Astrocyte (in vitro differentiated cells and primary cell): ENCODE data around the gene ANGPTL8. TPM values are rescaled to one million over a fixed set of nuclear protein-coding genes. Genes with fewer than 3 reads are reported as not detected.

Source experiments
- DNase-seq: peaks from one replicate; pipeline ENCODE4 v3.0.0-alpha.2; 2010; ENCODE audit warnings: low read depth
- FAIRE-seq: peaks from 2 replicates; lab custom pipeline; 2011; peaks lifted over from hg19 to GRCh38; lab: Jason Lieb, UNC
- H2AFZ ChIP-seq: 2 replicates; pipeline ENCODE4 v1.6.0; 2012; ENCODE audit warnings: low read depth, low read length, inconsistent platforms
- H3K27ac ChIP-seq: 2 replicates; pipeline ENCODE4 v1.5.1; 2011; ENCODE audit warnings: low read depth, low read length, inconsistent platforms
- H3K27me3 ChIP-seq: 2 replicates; pipeline ENCODE4 v1.6.0; 2011; ENCODE audit warnings: low read length, inconsistent platforms; ENCODE audit not compliant: insufficient read depth
- H3K36me3 ChIP-seq: 2 replicates; pipeline ENCODE4 v1.5.1; 2011; ENCODE audit warnings: low read length, inconsistent platforms; ENCODE audit not compliant: insufficient read depth
- H3K4me1 ChIP-seq: 2 replicates; pipeline ENCODE4 v1.5.1; 2011; ENCODE audit warnings: low read length, inconsistent platforms; ENCODE audit not compliant: insufficient read depth
- H3K4me2 ChIP-seq: 2 replicates; pipeline ENCODE4 v1.6.0; 2012; ENCODE audit warnings: low read length, inconsistent platforms
- H3K4me3 ChIP-seq: 2 replicates; pipeline ENCODE4 v1.5.1; 2011; ENCODE audit warnings: low read depth, mild to moderate bottlenecking, low read length, inconsistent platforms; ENCODE audit not compliant: insufficient read depth
- H3K79me2 ChIP-seq: 2 replicates; pipeline ENCODE4 v1.6.0; 2012; ENCODE audit warnings: mild to moderate bottlenecking, low read length, inconsistent platforms; ENCODE audit not compliant: insufficient read depth
- H3K9ac ChIP-seq: 2 replicates; pipeline ENCODE4 v1.6.0; 2012; ENCODE audit warnings: mild to moderate bottlenecking, low read length, inconsistent platforms
- H3K9me3 ChIP-seq: 2 replicates; pipeline ENCODE4 v1.5.1; 2012; ENCODE audit warnings: low read depth, mild to moderate bottlenecking, low read length, inconsistent platforms; ENCODE audit not compliant: insufficient read depth
- H4K20me1 ChIP-seq: 2 replicates; pipeline ENCODE4 v1.6.0; 2012; ENCODE audit warnings: low read length, inconsistent platforms; ENCODE audit not compliant: insufficient read depth
- H3K27ac Mint-ChIP-seq: one replicate; pipeline ENCODE4 v1.8.0; 2021; ENCODE audit warnings: mild to moderate bottlenecking, mixed read lengths; ENCODE audit not compliant: unreplicated experiment
- H3K27me3 Mint-ChIP-seq: one replicate; pipeline ENCODE4 v1.8.0; 2021; ENCODE audit warnings: low read depth, mixed read lengths; ENCODE audit not compliant: unreplicated experiment
- H3K36me3 Mint-ChIP-seq: one replicate; pipeline ENCODE4 v1.8.0; 2021; ENCODE audit warnings: low read depth, mixed read lengths; ENCODE audit not compliant: unreplicated experiment
- H3K4me1 Mint-ChIP-seq: one replicate; pipeline ENCODE4 v1.8.0; 2021; ENCODE audit warnings: low read depth, mixed read lengths; ENCODE audit not compliant: unreplicated experiment
- H3K4me3 Mint-ChIP-seq: one replicate; pipeline ENCODE4 v1.8.0; 2021; ENCODE audit warnings: mild to moderate bottlenecking, moderate library complexity, mixed read lengths; ENCODE audit not compliant: unreplicated experiment
- H3K9me3 Mint-ChIP-seq: one replicate; pipeline ENCODE4 v1.8.0; 2021; ENCODE audit warnings: mild to moderate bottlenecking, mixed read lengths; ENCODE audit not compliant: unreplicated experiment
- CTCF ChIP-seq: IDR thresholded peaks from 2 replicates; pipeline ENCODE4 v1.5.1; 2011; ENCODE audit warnings: low read depth, mild to moderate bottlenecking, inconsistent platforms, low read length, moderate library complexity; ENCODE audit not compliant: insufficient read depth
- EZH2 ChIP-seq: IDR thresholded peaks from 2 replicates; pipeline ENCODE4 v1.6.1; 2012; ENCODE audit warnings: mild to moderate bottlenecking, low read length, inconsistent platforms; ENCODE audit not compliant: insufficient read depth
- total RNA-seq: library from RNA; stranded (reverse); gene quantifications from 2 replicates; pipeline ENCODE4 v1.2.1, GENCODE V29; 2021

Gene ANGPTL8
- total RNA-seq, 1 donor from 2014 or later, result not detected

DNA sequence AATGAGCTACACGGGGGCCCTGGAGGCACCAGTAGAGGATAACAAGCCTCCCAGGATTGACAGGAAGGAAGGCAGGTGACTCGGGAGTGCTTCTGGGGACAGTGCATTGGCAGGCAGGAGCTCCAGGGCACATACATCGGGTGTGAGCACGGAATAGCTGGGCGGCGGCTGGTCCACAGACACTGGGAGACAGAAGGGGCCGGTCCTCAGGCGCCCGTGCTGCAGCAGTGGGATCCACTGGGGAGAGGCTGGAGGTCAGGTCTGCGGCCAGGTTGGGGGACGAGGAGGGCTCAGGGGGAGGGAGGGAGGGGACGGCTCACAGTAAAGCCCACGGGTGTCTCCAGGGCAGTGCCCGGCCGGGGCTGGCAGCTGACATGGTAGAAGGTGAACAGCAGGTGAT, 2.1 kb upstream of the ANGPTL8 start:
- Histone ChIP-seq H3K4me3 (no peak overlapping the region), H3K9me3 (no peaks in the 10 kb centered on the region), H3K4me2 (no peak overlapping the region), H3K4me1 (no peaks in the 10 kb centered on the region), H3K9ac (no peak overlapping the region), H2AFZ (no peak overlapping the region), H3K27ac (no peak overlapping the region), H3K36me3 (no peaks in the 10 kb centered on the region), H3K79me2 (no peaks in the 10 kb centered on the region), H3K27me3 (no peaks in the 10 kb centered on the region), H4K20me1 (no peaks in the 10 kb centered on the region)
- Mint-ChIP-seq H3K27ac (no peak overlapping the region), H3K27me3 (no peaks in the 10 kb centered on the region), H3K4me1 (no peaks in the 10 kb centered on the region), H3K4me3 (no peak overlapping the region), H3K36me3 (peaks cover 22% of the 10 kb centered on the region), H3K9me3 (no peaks in the 10 kb centered on the region)
- FAIRE-seq (no peak), DNase-seq (no peak)
- no peak for TF ChIP-seq EZH2
- no peak for TF ChIP-seq CTCF

GRCh38 chr19:11238041-11238440, 1.4 kb upstream of the ANGPTL8 start:
- H3K9me3 ChIP-seq, result no peaks in the 10 kb centered on the region
- no peak overlapping the region for H2AFZ ChIP-seq
- H3K79me2 ChIP-seq, result no peaks in the 10 kb centered on the region
- H3K4me3 Mint-ChIP-seq, result no peak overlapping the region
- H4K20me1 ChIP-seq, result no peaks in the 10 kb centered on the region
- no peaks in the 10 kb centered on the region for H3K9me3 Mint-ChIP-seq
- DNase-seq (no peak), FAIRE-seq (no peak)
- no peak overlapping the region for H3K9ac ChIP-seq
- no peaks in the 10 kb centered on the region for H3K27me3 ChIP-seq
- no peak overlapping the region for H3K4me2 ChIP-seq
- H3K27ac ChIP-seq, result no peak overlapping the region
- TF ChIP-seq CTCF (no peak), EZH2 (no peak)
- no peak overlapping the region for H3K27ac Mint-ChIP-seq
- no peaks in the 10 kb centered on the region for H3K4me1 Mint-ChIP-seq
- H3K36me3 Mint-ChIP-seq, result peaks cover 26% of the 10 kb centered on the region
- H3K36me3 ChIP-seq, result no peaks in the 10 kb centered on the region
- no peaks in the 10 kb centered on the region for H3K27me3 Mint-ChIP-seq
- H3K4me1 ChIP-seq, result no peaks in the 10 kb centered on the region
- H3K4me3 ChIP-seq, result no peak overlapping the region

DNA sequence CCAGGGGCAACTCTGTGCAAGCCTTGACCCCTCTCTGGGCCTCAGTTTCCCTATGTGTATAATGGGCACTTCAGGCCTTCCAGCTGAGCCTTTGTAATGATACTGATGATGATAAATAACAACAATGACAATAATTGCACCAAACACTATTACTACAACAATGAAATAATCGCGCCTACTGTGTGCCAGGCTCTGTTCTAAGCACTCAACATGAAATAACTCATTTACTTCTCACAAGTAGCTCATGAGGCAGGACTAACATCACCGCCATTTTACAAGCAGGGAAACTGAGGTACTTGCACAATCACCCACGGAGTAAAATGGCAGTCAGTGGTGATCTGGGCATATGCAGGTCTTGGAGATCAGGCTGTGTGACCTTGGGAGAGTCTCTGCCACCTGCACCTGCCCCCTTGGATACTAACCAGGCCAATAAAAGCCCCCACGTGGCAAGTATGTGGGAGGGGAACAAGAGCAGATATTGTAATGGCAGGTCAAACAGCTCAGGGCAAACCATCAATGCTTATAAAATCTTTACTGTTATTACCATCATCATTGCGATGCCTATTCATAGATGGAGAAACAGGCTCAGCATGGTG, 540 bp upstream of the ANGPTL8 start:
- Histone ChIP-seq H3K36me3 (no peaks in the 10 kb centered on the region), H2AFZ (no peak overlapping the region), H3K4me3 (no peak overlapping the region), H3K9ac (no peak overlapping the region), H3K4me1 (peaks cover 4% of the 10 kb centered on the region), H3K4me2 (no peak overlapping the region), H3K79me2 (no peaks in the 10 kb centered on the region), H3K27me3 (no peaks in the 10 kb centered on the region), H3K9me3 (no peaks in the 10 kb centered on the region), H4K20me1 (no peaks in the 10 kb centered on the region), H3K27ac (no peak overlapping the region)
- Mint-ChIP-seq H3K4me3 (no peak overlapping the region), H3K36me3 (peaks cover 26% of the 10 kb centered on the region), H3K27me3 (no peaks in the 10 kb centered on the region), H3K4me1 (no peaks in the 10 kb centered on the region), H3K9me3 (no peaks in the 10 kb centered on the region), H3K27ac (no peak overlapping the region)
- DNase-seq (no peak), FAIRE-seq (no peak)
- TF ChIP-seq CTCF (no peak), EZH2 (no peak)
